DOHH2 (cell line): Measurements from ENCODE around the gene RORB.

ENCODE experiments used
- EZH2phosphoT487 ChIP-seq: fragments of 200-600 bp; sonication (generic); IDR thresholded peaks from 2 replicates; pipeline ENCODE4 v1.6.1; 2017; ENCODE audit warnings: borderline replicate concordance, mild to moderate bottlenecking, antibody characterized with exemption, low read length, moderate library complexity, mixed read lengths
- TF ChIP-seq, protein P1 (sequence below): fragments of 200-600 bp; sonication (generic); IDR thresholded peaks from one replicate; pipeline ENCODE4 v1.5.1; 2014; ENCODE audit warnings: antibody characterized with exemption, mild to moderate bottlenecking, low read depth, low read length; ENCODE audit not compliant: poor library complexity, severe bottlenecking

DNA sequence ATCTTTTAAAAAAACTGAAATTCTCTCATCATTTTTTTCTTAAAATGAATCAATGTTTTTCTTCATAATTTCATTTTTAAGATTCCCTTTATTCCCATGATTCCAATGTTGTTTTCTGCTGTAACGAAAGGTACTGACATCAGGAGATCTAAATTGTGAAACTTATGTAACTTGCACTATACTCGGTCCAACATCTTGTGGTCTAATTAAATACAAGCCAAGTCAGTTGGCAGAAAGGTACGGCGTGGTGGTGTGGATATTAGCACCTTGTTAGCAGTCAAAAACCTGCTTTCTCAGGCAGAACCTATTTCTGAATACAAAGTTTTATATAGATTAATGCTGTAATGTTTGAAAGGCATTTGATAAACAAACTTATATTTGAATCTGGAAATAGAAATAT is 20.1 kb downstream of the RORB start:
- TF ChIP-seq, protein P1, sequence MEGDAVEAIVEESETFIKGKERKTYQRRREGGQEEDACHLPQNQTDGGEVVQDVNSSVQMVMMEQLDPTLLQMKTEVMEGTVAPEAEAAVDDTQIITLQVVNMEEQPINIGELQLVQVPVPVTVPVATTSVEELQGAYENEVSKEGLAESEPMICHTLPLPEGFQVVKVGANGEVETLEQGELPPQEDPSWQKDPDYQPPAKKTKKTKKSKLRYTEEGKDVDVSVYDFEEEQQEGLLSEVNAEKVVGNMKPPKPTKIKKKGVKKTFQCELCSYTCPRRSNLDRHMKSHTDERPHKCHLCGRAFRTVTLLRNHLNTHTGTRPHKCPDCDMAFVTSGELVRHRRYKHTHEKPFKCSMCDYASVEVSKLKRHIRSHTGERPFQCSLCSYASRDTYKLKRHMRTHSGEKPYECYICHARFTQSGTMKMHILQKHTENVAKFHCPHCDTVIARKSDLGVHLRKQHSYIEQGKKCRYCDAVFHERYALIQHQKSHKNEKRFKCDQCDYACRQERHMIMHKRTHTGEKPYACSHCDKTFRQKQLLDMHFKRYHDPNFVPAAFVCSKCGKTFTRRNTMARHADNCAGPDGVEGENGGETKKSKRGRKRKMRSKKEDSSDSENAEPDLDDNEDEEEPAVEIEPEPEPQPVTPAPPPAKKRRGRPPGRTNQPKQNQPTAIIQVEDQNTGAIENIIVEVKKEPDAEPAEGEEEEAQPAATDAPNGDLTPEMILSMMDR: no peak
- no peak for TF ChIP-seq EZH2phosphoT487
